ENCODE results near the gene CRIP2.
A peak's percentile ranks its signal among the peaks of the same experiment; 100 is the strongest.

Gene CRIP2

DNA sequence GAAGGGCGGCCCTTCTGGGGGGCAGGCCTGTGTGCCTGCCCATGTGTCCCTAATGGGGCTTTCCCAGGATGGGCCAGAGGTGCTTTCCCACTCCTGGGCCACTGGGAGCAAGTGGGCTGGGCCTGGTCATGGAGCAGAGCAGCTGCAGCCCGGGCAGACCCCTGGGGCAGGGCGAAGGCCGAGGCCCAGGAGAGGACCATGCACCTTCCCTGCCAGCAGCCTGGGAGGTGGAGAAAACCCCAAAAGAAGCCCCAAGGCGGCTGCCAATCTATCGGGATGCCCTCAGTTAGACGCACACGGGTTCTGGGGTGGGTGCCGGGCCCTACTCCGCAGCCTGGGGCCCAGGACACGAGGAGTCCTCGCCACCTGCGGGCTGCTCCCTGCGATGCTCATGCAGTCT, 16.1 kb upstream of the CRIP2 start:
- Histone ChIP-seq H3K27ac (no peak overlapping the region), H3K4me3 (no peak overlapping the region)

DNA sequence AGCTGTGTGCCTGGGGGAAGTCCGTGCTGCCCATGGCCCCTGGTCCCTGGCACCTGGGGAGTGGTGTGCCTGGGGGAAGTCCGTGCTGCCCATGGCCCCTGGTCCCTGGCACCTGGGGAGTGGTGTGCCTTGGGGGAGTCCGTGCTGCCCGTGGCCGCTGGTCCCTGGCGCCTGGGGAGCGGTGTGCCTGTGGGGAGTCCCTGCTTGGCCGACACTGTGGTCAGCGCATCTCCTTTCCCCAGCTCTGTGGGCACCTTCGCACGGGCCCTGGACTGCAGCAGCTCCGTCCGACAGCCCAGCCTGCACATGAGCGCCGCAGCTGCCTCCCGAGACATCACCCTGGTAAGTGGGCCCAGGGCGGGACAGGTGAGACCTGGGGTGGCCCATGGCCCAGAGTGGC, 14.5 kb upstream of the CRIP2 start:
- H3K27ac ChIP-seq = no peak overlapping the region

GRCh38 chr14:105460616-105461015, 14.0 kb upstream of the CRIP2 start:
- Histone ChIP-seq H3K4me3 (no peak overlapping the region), H3K27ac (no peak overlapping the region)

More for the DNA sequence above, 14.5 kb upstream of the CRIP2 start:
- H3K4me3 ChIP-seq = no peak overlapping the region

GRCh38 chr14:105461903-105462302, 12.7 kb upstream of the CRIP2 start:
- H3K27ac ChIP-seq = no peak overlapping the region
- H3K4me3 ChIP-seq = no peak overlapping the region

DNA sequence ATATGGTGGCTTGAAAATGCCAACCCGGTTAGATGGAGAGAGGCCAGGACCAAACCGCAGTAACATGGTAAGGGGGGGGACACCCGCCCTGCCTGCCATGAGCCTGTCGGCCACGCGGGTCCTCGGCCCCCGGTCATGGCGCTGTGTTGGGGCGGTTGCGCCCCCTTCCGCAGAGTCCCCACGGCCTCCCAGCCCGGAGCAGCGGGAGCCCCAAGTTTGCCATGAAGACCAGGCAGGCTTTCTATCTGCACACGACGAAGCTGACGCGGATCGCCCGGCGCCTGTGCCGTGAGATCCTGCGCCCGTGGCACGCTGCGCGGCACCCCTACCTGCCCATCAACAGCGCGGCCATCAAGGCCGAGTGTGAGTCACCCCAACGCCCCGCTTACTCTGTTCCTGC, 10.1 kb upstream of the CRIP2 start:
- Histone ChIP-seq H3K4me3 (no peak overlapping the region), H3K27ac (no peak overlapping the region)

DNA sequence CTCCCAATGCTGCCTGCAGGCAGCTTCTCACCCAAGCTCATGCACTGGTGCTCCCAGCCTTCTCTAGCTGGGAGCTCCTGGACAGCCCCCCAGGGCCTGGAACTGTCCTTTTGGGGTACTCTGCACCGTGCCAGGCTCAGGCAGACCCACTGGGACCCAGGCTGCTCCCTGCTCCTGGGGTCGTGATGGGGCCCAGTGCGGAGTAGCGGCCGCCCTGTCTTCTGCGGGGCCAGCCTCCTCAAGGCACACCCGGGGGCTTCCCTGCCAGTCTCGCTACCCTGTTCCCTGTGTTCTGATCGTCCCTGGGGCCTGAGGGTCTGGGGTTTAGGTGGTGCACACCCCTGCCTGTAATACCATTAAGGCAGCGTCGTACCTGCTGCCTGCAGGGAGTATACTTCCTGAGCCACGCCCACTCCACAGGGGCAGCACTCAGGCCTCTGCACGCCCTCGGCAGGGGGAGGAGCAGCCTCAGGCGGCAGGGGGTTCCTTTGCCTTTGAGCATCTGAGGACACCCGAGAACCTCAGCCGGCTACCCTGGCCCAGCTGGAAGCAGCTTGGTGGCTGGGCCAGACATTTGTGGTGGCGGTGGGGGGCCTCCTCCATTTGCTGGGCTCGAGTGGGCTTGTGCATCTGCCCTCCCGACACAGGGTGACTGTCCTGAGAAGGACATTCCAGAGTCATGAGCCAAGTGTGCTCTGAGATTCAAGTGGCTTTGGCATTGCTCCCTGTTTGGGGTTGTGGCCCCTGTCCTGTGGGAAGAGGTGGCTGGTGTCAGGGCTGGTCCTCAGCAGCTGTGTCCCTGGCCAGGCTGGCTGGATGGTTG, 9.2 kb upstream of the CRIP2 start:
- H3K4me3 ChIP-seq = no peak overlapping the region
- H3K27ac ChIP-seq = no peak overlapping the region

GRCh38 chr14:105466531-105467248, 7.9 kb upstream of the CRIP2 start:
- Histone ChIP-seq H3K4me3 (no peak overlapping the region), H3K27ac (peak overlapping the region in 3 of 21 experiments; percentile 11 to 73 (median 51))

DNA sequence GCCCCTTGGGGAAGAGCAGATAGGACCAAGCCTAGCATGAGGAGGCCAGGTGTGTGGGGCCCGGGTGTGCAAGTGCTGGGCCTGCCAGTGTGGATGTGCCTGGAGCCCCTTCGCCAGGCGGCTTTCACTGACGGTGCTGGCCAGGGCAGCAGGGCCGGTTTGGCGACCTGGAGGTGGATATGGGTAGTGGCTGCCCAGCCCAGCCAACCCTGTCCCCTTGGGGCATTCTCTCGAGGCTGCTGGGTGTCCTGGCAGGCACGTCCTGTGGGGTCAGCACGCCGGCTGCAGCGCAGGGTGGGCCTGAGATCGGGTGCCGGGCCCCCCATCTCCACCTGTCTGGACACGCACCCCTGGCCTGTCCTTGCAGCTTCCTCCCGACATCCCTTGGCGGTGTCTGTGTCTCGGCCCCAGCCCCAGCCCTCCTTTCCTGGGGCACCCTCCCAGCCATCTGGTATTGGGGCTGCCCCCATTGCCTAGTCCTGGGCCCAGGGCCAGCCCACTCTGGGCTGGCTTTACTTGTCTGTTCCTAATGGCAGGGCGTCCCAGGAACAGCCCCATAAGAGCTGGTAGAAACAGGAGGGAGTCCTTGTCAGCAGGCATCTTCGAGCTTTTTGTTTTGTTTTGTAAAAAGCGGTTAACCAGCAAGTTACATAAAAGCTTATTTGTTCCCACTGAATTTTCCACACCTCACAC, 7.2 kb upstream of the CRIP2 start:
- H3K27ac ChIP-seq = peak overlapping the region in 4 of 21 experiments; percentile 11 to 73 (median 56)

GRCh38 chr14:105467942-105468471, 6.6 kb upstream of the CRIP2 start:
- no peak overlapping the region for H3K4me3 ChIP-seq
- peak overlapping the region in 6 of 21 experiments; percentile 18 to 73 (median 46) for H3K27ac ChIP-seq

More for the DNA sequence above, 7.2 kb upstream of the CRIP2 start:
- H3K4me3 ChIP-seq = no peak overlapping the region

GRCh38 chr14:105468621-105469241, 5.9 kb upstream of the CRIP2 start:
- Histone ChIP-seq H3K4me3 (no peak overlapping the region), H3K27ac (peak overlapping the region in 7 of 21 experiments; percentile 18 to 73 (median 41))

DNA sequence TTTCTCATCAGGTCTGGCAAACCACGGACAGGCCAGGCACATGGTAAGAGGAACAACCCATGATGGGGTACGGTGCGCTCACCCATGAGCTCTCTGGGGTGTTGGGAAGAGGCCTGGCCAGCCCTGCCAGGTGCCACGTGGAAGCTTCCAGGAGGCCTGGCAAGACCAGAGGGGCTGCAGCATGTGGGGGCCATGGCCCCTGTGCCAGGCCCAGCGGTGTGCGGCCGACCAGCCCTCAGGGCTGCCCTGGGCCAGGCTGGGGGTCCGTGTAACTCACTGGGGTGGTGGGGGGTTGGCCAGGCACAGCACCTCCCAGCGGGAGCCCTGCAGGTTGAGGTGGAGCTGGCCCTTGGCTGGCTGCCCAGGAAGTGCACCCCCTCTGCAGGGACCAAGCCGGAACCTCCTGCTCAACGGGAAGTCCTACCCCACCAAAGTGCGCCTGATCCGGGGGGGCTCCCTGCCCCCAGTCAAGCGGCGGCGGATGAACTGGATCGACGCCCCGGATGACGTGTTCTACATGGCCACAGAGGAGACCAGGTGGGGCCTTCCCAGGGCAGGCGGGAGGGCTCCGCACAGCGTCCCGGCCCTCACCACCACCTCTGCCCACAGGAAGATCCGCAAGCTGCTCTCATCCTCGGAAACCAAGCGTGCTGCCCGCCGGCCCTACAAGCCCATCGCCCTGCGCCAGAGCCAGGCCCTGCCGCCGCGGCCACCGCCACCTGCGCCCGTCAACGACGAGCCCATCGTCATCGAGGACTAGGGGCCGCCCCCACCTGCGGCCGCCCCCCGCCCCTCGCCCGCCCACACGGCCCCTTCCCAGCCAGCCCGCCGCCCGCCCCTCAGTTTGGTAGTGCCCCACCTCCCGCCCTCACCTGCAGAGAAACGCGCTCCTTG, 4.9 kb upstream of the CRIP2 start:
- peak overlapping the region in 4 of 21 experiments; percentile 20 to 73 (median 36) for H3K27ac ChIP-seq
- no peak overlapping the region for H3K4me3 ChIP-seq

- Histone ChIP-seq H3K27ac (no peak overlapping the region), H3K4me3 (no peak overlapping the region)
Measured at GRCh38 chr14:105470350-105471296, 4.0 kb upstream of the CRIP2 start.

- peak overlapping the region in 3 of 21 experiments; percentile 23 to 96 (median 26) for H3K27ac ChIP-seq
- no peak overlapping the region for H3K4me3 ChIP-seq
Measured at GRCh38 chr14:105471297-105471821, 3.3 kb upstream of the CRIP2 start.

DNA sequence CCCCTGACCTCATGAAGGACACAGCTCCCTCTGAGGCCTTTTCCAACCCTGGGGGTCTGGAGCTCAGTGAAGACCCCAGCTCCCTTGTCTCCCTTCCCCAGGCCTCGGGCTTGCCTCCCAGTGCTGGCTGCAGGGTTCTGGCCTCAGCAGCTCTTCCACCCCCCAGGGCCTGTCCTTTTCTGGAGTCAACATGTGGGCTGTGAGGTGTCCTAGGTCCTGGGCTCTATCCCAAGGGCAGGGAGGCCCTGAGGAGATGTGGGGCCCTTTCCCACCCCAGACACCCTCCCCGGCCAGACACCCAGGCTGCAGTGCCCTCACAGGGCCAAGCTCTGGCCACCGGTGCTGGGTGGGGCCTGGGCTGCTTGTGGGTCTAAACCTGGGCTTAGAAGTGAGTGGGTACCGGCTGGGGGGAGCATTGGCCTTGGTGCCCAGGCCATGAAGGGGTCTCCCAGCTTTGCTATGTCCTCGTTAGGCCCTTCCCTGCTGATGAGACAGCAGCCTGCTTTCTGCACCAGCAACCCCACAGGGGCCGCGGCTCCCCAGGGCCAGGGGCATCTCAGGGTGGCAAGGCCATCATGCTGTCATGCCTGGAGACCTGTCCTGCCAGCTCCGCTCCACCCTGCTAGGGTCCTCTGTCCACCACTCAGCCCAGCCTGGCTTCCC, 2.7 kb upstream of the CRIP2 start:
- Histone ChIP-seq H3K4me3 (no peak overlapping the region), H3K27ac (peak overlapping the region in 4 of 21 experiments; percentile 17 to 96 (median 24))

DNA sequence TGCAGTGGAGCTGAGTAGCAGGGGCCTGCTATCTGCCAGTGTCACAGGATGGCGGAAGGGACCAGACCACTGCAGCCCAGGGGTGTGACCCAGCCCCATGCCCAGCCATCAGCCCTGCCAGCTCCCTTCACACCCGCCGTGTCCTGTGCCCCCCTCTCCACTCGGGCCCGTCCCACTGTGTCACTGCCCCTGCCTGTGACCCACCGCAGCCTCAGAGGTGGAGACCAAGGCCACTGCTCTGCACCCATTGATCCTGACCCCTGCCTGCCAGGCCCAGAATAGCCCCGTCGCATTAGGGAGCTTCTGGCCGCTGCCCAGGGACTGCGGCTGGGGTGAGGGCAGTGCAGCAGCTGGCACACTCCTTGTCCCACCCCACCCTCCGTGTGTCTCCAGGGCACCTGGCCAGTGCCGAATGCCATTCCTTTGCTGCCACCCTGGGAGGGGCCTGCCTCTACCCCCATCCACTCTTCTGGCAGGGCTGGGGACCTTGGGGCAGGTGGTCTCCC, 2.1 kb upstream of the CRIP2 start:
- Histone ChIP-seq H3K4me3 (no peak overlapping the region), H3K27ac (peak overlapping the region in 3 of 21 experiments; percentile 23 to 96 (median 25))

DNA sequence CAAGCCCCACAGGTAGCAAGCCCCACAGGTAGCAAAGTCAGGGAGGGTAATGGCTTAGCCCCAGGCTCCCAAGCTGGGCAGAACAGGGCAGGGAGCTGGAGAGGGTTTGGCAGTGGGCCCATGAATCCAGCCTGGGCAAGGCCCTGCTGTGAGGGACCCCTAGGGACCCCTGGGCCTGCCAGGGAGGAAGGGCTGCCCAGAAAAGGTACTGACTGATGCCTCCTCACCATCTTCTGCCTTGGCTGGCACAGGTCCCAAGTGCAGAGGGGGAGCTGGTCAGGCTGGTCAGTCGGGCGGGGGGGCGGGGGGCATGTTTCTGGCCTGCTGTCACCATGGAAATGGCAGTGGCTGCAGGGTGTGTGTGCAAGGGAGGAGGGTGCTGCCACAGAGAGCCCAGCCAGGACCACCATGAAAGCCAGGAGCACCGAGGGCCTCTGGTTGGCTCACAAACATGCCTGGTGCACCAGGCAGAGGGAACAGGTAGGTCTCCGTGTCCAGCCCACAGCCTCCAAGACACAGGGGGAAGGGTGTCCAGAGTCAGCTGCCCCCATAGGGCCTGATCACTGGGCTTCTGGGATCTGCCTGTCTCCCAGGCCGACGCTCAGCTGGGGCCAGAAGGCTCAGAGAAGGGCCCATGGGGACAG, 1.5 kb upstream of the CRIP2 start:
- H3K4me3 ChIP-seq = peak overlapping the region in 4 of 7 experiments; percentile 57 to 88 (median 68)

More for the DNA sequence above, 1.5 kb upstream of the CRIP2 start:
- peak overlapping the region in 19 of 21 experiments; percentile 34 to 96 (median 79) for H3K27ac ChIP-seq

Measured in skin epidermis (tissue), 12 donors.